ENCODE data around the gene EFNA3. TPM values are rescaled to one million over a fixed set of nuclear protein-coding genes. Genes with fewer than 3 reads are reported as not detected.
A peak's percentile ranks its signal among the peaks of the same experiment; 100 is the strongest.

The EFNA3 gene
- total RNA-seq, 1 donor from 2014 or later, result 2.9 TPM

DNA sequence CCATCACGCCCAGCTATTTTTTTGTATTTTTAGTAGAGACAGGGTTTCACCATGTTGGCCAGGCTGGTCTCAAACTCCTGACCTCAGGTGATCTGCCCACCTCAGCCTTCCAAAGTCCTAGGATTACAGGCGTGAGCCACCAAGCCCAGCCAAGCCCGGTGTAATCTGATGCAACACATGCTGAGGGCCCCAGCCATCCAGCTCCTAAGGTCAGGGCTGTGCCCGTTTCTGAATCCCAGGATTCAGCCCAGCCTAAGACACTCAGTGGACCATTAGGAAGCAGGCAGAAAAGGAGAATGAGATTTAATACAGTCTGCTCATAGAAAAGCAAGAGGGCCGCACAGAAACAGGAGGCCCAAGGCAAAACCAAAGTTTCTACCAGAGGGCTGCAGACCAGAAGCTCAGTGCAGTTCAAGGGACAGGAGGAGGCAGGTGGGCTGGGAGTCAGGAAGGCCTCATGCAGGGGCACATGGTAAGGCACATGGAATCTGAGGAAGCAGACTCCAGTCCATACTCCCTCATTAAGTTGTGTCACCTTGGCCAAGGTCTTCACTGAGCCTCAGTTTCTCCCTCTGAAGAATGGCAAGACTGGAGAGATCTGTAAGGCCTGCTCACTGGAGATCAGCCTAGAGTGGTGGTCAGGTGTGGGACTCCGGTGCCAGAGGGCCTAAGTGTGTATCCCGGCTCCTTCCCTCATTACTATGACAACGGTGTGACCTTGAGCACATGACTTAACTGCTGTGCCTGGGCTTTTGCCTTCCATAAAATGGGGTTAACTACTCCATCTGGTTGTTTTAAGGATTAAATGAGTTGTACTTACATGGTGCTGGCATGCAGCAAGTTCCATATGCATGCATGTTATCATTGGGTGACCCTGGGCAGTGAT lies 29.9 kb upstream of the EFNA3 start:
- H3K36me3 Mint-ChIP-seq (ENCODE audit: low read depth, unreplicated experiment), result no peaks in the 10 kb centered on the region
- no peaks in the 10 kb centered on the region for H3K36me3 ChIP-seq (ENCODE audit: insufficient read depth, low read length)
- H3K4me3 Mint-ChIP-seq (ENCODE audit: unreplicated experiment), result no peak overlapping the region
- no peak overlapping the region for H3K27ac ChIP-seq (ENCODE audit: low read depth, low read length)
- H3K27me3 ChIP-seq (ENCODE audit: insufficient read depth, low read length), result no peaks in the 10 kb centered on the region
- no peak for TF ChIP-seq EZH2 (IDR thresholded peaks at IDR 0.05; ENCODE audit: insufficient read depth, low read length)
- TF ChIP-seq, protein P1, sequence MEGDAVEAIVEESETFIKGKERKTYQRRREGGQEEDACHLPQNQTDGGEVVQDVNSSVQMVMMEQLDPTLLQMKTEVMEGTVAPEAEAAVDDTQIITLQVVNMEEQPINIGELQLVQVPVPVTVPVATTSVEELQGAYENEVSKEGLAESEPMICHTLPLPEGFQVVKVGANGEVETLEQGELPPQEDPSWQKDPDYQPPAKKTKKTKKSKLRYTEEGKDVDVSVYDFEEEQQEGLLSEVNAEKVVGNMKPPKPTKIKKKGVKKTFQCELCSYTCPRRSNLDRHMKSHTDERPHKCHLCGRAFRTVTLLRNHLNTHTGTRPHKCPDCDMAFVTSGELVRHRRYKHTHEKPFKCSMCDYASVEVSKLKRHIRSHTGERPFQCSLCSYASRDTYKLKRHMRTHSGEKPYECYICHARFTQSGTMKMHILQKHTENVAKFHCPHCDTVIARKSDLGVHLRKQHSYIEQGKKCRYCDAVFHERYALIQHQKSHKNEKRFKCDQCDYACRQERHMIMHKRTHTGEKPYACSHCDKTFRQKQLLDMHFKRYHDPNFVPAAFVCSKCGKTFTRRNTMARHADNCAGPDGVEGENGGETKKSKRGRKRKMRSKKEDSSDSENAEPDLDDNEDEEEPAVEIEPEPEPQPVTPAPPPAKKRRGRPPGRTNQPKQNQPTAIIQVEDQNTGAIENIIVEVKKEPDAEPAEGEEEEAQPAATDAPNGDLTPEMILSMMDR (IDR thresholded peaks at IDR 0.05; ENCODE audit: insufficient read depth, low read depth, low read length), result no peak
- no peaks in the 10 kb centered on the region for H3K27me3 Mint-ChIP-seq (ENCODE audit: low read depth, unreplicated experiment)
- H3K4me2 ChIP-seq (ENCODE audit: low read length), result no peak overlapping the region
- FAIRE-seq, result no peak
- peaks cover 9% of the 10 kb centered on the region for H4K20me1 ChIP-seq (ENCODE audit: insufficient read depth, low read length)
- no peak overlapping the region for H3K9ac ChIP-seq (ENCODE audit: low read length)
- no peak overlapping the region for H3K4me3 ChIP-seq (ENCODE audit: insufficient read depth, low read depth, low read length)
- H2AFZ ChIP-seq (ENCODE audit: low read depth, low read length), result no peak overlapping the region
- no peak for DNase-seq (ENCODE audit: low read depth)
- H3K4me1 Mint-ChIP-seq (ENCODE audit: low read depth, unreplicated experiment), result peaks cover 31% of the 10 kb centered on the region
- no peaks in the 10 kb centered on the region for H3K9me3 Mint-ChIP-seq (ENCODE audit: unreplicated experiment)
- H3K79me2 ChIP-seq (ENCODE audit: insufficient read depth, low read length), result no peaks in the 10 kb centered on the region
- peaks cover 37% of the 10 kb centered on the region for H3K4me1 ChIP-seq (ENCODE audit: insufficient read depth, low read length)
- no peak overlapping the region for H3K27ac Mint-ChIP-seq (ENCODE audit: unreplicated experiment)
- H3K9me3 ChIP-seq (ENCODE audit: insufficient read depth, low read depth, low read length), result no peaks in the 10 kb centered on the region

DNA sequence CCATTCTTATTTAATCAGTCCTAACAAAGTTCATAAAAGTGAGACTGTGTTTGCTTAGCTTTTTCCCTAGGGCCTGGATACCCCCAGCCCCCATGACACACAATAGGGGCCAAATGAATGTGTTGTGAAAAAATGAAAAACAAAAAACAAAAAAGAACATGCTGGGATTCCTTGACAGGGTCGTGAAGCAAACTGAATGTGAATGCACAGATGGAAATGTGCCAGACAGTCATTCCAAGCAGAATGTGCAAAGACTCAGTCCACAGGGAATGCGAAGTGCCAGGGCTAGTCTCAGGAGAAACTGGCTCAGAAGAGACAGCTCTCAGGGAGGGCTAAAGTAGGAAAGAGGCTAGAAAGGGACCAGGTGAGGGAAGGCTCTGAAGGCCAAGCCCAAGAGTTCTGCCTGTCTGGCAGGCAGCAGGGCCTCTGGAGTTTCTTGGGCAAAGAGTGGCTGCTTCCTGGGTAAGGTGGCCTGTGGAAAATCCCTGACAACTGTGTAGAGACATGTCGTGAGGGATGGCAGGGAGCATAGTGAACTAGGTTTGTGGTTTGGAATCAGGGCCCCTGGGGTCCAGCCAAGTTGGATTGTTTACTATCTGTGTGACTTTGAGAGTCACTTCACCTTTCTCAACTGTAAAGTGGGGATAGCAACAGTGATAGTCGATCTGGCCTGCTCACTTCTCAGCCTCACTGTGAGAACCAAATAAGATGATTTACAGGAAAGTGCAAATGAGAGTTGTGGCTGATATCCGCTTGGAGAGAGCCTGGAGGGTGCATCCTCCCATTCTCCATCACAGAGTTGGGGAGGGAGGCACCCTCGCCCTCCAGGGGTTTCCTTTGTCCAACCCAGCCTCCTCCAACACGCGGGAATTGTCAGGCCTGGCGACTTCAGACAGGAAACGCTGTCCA lies 28.7 kb upstream of the EFNA3 start:
- Histone ChIP-seq H3K27me3 (ENCODE audit: insufficient read depth, low read length) (no peaks in the 10 kb centered on the region), H3K9ac (ENCODE audit: low read length) (peak overlapping the region; percentile 74), H3K4me2 (ENCODE audit: low read length) (peak overlapping the region; percentile 93), H4K20me1 (ENCODE audit: insufficient read depth, low read length) (peaks cover 9% of the 10 kb centered on the region), H2AFZ (ENCODE audit: low read depth, low read length) (peak overlapping the region; percentile 98), H3K27ac (ENCODE audit: low read depth, low read length) (peak overlapping the region; percentile 5), H3K36me3 (ENCODE audit: insufficient read depth, low read length) (no peaks in the 10 kb centered on the region), H3K9me3 (ENCODE audit: insufficient read depth, low read depth, low read length) (no peaks in the 10 kb centered on the region), H3K4me3 (ENCODE audit: insufficient read depth, low read depth, low read length) (peak overlapping the region; percentile 64), H3K4me1 (ENCODE audit: insufficient read depth, low read length) (peaks cover 32% of the 10 kb centered on the region), H3K79me2 (ENCODE audit: insufficient read depth, low read length) (no peaks in the 10 kb centered on the region)
- Mint-ChIP-seq H3K27me3 (ENCODE audit: low read depth, unreplicated experiment) (no peaks in the 10 kb centered on the region), H3K9me3 (ENCODE audit: unreplicated experiment) (no peaks in the 10 kb centered on the region), H3K4me1 (ENCODE audit: low read depth, unreplicated experiment) (peaks cover 25% of the 10 kb centered on the region), H3K4me3 (ENCODE audit: unreplicated experiment) (peak overlapping the region; percentile 88), H3K36me3 (ENCODE audit: low read depth, unreplicated experiment) (no peaks in the 10 kb centered on the region), H3K27ac (ENCODE audit: unreplicated experiment) (peak overlapping the region; percentile 91)
- TF ChIP-seq, protein P1 (IDR thresholded peaks at IDR 0.05; ENCODE audit: insufficient read depth, low read depth, low read length), result no peak
- no peak for TF ChIP-seq EZH2 (IDR thresholded peaks at IDR 0.05; ENCODE audit: insufficient read depth, low read length)
- DNase-seq (ENCODE audit: low read depth) (peak; percentile 31), FAIRE-seq (no peak)
